Raji (cell line): Measurements from ENCODE around the gene EVA1A.

ENCODE experiments used
- POLR2A ChIP-seq: IDR thresholded peaks from 2 replicates; pipeline ENCODE4 v1.6.1; 2011; ENCODE audit warnings: low read depth, low read length, control low read depth; ENCODE audit not compliant: insufficient read depth

EVA1A gene

DNA sequence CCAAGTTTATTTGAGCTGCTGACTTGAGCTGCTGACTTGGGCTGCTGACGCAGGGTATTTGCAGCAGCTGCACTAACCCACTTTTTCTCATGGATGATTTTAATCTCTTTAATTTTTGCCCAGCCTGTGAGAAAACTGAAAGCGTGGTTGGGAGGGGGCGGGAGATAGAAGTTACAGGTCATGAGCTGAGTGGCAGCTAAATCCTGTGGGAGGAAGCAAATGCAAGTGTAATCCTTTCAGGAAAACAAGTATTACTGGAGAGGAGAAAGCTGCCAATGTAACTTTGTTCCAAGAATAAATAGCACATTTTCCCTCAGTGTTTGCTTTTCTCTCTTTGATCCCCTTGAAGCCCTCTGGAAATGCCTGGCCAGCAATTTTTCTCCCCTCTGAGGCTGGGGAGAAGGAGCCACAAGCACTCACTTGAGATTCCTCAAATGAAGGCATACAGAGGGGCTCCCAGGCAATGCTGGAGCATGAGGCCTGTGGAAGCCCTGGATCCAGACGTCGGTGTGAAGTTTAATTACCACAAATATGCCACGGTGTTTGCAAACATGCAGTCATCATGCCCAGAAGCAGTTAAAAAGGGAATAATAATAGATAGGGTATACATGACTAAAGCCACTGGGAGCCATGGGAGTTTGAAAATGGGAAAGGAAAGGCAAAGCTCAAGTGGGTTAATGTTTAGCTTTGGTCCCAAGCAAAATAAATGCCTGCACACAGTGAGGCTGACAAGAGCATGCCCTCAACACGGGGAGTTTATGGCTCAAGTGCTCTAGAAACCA lies 10.4 kb upstream of the EVA1A start:
- TF ChIP-seq POLR2A: no peak

- TF ChIP-seq POLR2A: no peak
Observed at GRCh38 chr2:75570024-75570947, 9.5 kb upstream of the EVA1A start.

DNA sequence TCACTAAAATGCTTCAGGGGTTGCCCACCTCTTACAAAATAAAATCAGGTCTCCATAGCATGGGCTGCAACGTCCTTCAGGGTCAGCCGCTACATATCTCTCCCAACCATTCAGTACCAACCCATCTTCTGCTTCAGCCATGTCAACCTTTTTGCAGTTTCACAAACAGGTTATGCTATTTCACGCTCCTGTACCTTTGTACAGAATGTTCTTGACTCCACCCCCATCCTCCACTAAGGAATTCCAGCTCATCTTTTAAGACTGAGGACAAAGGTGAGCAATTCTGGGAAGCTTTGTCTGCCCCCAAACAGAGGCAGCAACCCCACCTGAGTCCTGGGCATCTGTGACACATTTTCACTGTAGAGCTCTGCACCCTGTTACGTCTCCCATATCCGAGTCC lies 8.8 kb upstream of the EVA1A start:
- no peak for TF ChIP-seq POLR2A

DNA sequence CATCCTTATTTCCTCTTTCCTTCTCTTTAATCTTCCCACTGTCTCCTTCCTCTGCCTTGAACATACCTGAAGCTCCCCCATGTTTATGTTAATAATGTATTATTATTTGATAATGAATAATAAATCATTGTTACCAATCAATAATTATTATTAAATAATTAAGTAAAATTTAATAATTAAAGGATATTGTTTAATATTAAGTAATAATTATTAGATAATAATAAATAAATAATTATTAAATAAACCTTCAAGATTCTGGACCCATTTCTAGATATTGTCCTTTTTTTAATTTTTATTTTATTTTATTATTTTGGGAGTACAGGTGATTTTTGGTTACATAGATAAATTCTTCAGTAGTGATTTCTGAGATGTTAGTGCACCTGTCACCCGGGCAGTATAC lies 7.4 kb upstream of the EVA1A start:
- TF ChIP-seq POLR2A: no peak

- no peak for TF ChIP-seq POLR2A
Observed at GRCh38 chr2:75565472-75566462, 5.0 kb upstream of the EVA1A start.

DNA sequence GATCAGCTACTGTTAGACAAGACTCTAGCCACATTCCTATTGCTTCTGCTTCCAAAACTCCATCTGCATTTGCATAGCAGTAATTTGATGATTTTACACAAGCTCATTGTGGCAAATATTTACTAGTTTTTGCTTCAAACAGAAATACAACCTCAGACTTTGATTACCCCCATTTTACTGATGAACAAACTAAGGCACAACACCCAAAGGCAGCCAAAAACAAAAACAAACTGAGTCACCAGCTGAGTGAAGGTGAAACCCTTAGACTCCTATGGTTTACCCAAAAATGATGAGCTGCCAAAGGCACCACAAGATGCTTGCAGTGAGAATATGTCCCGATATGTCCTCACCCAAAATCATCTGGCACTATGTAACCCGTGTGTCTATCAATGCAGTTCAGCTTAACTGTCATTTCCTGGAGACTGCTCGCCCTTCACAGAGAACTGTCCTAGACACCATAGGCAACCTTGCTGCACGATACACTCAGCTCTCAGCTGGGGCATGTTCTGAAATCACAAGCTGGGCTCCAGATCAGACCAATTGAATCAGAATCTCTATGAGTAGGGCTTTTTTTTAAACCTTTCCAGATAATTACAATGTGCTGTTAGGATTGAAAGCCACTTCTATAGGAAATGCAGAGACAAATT lies 4.1 kb upstream of the EVA1A start:
- no peak for TF ChIP-seq POLR2A

GRCh38 chr2:75564026-75564688 lies 3.4 kb upstream of the EVA1A start:
- TF ChIP-seq POLR2A: no peak

DNA sequence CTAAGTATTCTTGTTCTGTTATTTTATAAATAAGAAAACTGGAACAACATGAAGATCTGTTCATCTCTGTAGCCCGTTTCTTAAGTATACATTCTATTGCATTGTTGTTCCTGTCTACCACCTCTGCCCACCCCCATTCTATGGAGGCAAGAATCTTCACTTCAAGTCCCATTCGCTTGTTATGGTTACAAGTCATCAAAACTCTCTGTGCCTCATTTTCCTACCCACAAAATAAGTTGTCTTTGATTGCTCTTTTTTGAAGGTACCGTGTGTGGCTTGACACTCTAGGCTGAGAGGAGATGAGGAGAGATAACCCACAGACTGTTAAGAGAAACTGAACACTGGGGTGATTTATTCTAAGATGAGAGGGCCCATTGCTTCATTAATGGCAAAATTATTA lies 2.9 kb upstream of the EVA1A start:
- TF ChIP-seq POLR2A: no peak

DNA sequence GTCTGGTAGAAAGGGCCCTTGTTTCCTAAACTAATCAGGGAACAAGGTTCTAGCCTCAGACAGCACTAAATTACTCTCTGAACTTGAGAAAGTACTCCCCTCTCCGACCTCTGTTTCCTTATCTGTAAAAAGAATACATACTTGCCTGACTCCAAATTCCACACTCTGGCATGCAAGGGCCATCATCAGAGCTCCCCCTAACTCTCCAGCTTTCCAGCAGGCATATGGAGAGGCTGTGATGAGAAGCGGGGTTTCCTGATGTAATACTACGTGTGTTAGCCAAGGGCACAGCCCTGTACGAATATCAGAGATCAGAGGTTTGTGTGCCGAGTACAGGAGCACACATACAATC lies 1.8 kb upstream of the EVA1A start:
- no peak for TF ChIP-seq POLR2A

DNA sequence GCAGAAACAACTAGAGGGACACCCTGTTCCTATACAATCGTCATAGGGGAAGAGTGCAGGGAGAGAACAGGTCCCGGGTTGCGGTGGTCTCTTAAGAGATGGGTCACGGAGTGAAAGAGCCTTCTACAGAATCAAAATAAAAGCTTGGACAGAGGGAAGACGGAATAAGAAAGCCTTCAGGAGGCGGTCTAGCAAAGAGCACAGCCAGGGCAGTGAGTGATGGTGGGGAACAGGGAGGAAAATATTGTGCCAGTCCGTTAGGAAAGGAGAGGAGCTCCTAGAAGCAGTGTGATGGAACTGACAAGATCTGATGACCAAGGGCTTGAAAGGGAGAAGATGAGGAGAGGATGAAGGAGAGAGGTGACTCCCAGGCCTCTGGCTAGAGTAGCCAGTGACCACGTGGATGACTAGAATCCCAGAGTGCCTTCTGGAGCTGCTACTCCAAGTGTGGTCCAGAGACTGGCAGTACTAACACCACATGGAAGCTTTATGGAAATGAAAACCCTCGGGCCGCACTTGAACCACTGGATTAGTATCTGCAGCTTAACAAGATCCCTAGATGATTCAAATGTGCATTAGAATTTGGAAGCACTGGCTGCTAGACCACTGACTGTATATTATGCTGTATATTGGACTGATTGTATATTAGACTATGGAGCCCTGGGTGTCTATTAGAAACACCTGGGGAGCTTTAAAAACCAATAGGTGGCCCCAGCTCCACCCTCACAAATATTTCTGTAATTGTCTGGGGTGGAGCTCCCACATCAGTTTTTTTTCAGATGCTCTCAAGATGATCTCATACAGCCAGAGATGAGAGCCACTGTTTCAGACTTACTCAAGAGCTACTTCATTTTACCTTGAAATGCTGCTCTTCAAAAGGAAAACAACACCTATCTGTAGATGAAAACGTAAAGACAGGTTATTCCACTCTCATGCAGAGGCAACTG lies 1.1 kb upstream of the EVA1A start:
- TF ChIP-seq POLR2A: no peak

DNA sequence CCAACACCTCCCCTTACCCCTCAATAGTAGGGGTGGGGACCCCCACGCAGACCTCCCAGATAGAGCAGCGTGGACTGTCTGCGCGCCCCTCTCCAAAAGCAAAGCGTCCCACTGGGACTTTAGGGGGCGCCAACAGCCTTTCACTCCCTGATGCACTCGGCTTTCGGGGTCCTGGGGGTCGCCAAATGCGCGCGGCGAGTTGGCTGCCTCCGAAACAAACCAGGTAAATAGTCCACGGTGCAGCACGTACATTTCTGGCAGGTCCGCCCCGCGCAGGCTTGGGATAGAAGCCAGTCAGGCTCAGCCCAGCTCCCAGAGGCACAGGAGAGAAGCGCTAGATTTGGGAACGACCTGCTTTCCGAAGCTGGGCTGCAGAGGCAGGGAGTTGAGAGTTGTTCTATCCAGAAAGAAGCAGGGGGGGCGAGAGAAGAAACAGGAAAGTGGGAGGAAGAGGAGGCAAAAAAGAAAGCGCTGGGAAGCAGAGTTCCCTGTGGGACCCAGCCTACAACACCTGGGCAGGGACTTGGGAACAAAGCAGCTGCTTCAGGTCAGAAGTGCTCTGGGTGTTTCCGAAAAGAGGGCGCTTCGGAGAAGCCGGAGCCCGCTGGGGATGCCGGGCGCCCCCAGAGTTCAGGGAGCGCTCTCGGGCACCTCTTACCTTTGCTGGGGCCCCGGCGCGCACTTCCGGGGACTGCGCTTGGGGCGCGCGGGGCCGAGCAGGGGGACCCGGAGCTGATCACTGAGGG lies 544 bp downstream of the EVA1A start:
- no peak for TF ChIP-seq POLR2A

DNA sequence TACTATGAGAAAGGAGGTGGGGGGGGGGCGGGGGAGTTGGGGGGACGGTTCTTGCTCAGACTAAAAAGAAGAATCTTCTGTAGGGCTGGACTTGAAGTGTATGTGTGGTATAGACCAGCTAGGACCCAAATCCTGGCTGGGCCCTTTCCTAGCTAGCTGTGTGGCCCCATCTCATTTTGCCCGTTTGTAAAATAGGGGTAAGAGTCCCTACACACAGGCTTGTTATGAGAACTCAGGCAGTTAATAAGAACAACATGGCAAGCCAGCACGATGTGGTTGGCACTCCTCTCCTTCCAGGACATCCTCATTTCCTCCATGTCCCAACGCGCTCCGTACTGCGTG lies 1.1 kb downstream of the EVA1A start:
- no peak for TF ChIP-seq POLR2A

DNA sequence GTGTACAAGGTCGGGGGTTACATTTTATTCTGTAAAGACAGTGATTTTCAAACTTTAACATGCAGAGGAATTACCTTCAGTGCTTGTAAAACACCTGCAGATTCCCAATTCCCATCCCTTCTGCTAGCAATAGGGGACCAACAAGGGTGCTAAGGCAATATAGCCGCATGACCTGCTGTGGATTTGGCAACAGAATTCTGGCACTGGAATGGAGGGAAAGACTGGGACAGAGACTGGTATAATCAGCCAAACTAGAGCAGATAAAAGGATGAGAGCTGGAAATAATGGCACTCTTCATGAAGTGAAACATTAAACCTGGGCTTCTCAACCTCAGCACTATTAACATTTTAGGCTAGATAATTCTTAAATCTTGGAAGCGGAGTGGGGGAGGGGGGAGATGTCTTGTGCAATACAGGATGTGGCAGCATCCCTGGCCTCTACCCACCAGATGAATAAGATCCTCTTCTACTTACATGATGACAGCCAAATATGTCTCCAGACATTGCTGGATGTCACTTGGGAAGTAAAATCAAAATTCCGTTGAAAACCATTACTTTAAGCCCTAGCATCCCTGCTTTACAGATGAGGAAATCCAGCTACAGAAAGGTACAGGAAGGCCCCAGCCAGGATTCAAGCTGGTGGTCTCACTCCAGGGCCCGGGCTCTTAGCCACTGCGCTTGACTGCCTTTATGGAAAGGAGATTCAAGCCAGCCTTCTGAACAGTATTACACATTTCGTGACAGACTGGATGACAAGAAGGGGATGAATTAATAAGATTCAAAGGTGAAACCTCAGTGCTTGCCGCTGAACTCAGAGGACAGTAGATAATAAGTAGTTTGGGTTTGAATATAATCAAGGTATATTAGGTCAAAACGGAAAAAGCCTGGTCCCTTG lies 1.7 kb downstream of the EVA1A start:
- no peak for TF ChIP-seq POLR2A
